CD4-positive, alpha-beta memory T cell (primary cell): ENCODE measurements around the gene CDC14A. TPM values are rescaled to one million over a fixed set of nuclear protein-coding genes. Genes with fewer than 3 reads are reported as not detected.
A peak's percentile ranks its signal among the peaks of the same experiment; 100 is the strongest.

Source experiments
- CTCF ChIA-PET: fragments of 350-600 bp; sonication (Branson Sonifier 250); formaldehyde crosslinking; loops from one replicate; lab custom pipeline; 2021; ENCODE audit warnings: inconsistent platforms; ENCODE audit not compliant: partially characterized antibody; lab: Charles Lee
- POLR2A ChIA-PET: fragments of 350-600 bp; sonication (Branson Sonifier 250); formaldehyde crosslinking; loops from one replicate; lab custom pipeline; 2021; ENCODE audit not compliant: partially characterized antibody; lab: Charles Lee
- DNase-seq, 5 donors: peaks; one replicate each; pipeline versions ENCODE4 v3.0.0 to v3.0.0-alpha.2; 2020 to 2022; ENCODE audit warnings: mixed read lengths in 1 of 5
- H3K27ac ChIP-seq: one replicate; pipeline ENCODE4 v1.7.0; 2013; ENCODE audit warnings: low read depth, low read length
- H3K27me3 ChIP-seq: 2 replicates; pipeline ENCODE4 v1.7.0; 2013; ENCODE audit warnings: mild to moderate bottlenecking, low read length, moderate library complexity; ENCODE audit not compliant: insufficient read depth
- H3K36me3 ChIP-seq: 2 replicates; pipeline ENCODE4 v1.7.0; 2013; ENCODE audit warnings: mild to moderate bottlenecking, low read length, moderate library complexity; ENCODE audit not compliant: insufficient read depth
- H3K4me1 ChIP-seq: 2 replicates; pipeline ENCODE4 v1.7.0; 2013; ENCODE audit warnings: mild to moderate bottlenecking, low read length, moderate library complexity; ENCODE audit not compliant: insufficient read depth
- H3K4me3 ChIP-seq, 2 donors: one replicate each; pipeline ENCODE4 v1.7.0; 2013; ENCODE audit warnings: low read length in 2 of 2, mild to moderate bottlenecking in 1 of 2
- H3K9me3 ChIP-seq, 2 donors: one replicate each; pipeline ENCODE4 v1.7.0; 2013; ENCODE audit warnings: low read length in 2 of 2, control low read depth in 1 of 2; ENCODE audit not compliant: control insufficient read depth in 1 of 2
- H3K27ac Mint-ChIP-seq, 7 donors: one replicate each; pipeline ENCODE4 v1.8.0; 2020 to 2021; ENCODE audit warnings: mixed read lengths in 7 of 7, mild to moderate bottlenecking in 6 of 7, inconsistent platforms in 3 of 7, moderate library complexity in 3 of 7
- H3K27me3 Mint-ChIP-seq, 2 donors: one replicate each; pipeline ENCODE4 v1.8.0; 2020 to 2021; ENCODE audit warnings: mixed read lengths in 2 of 2
- H3K36me3 Mint-ChIP-seq, 2 donors: one replicate each; pipeline ENCODE4 v1.8.0; 2020 to 2021; ENCODE audit warnings: mixed read lengths in 2 of 2, inconsistent platforms in 1 of 2, mild to moderate bottlenecking in 1 of 2
- H3K4me1 Mint-ChIP-seq, 4 donors: one replicate each; pipeline ENCODE4 v1.8.0; 2020 to 2021; ENCODE audit warnings: mixed read lengths in 4 of 4, mild to moderate bottlenecking in 1 of 4
- H3K4me3 Mint-ChIP-seq, 8 donors: one replicate each; pipeline ENCODE4 v1.8.0; 2020 to 2021; ENCODE audit warnings: mixed read lengths in 8 of 8, mild to moderate bottlenecking in 7 of 8, moderate library complexity in 6 of 8, inconsistent platforms in 3 of 8
- H3K9me3 Mint-ChIP-seq, 8 donors: one replicate each; pipeline ENCODE4 v1.8.0; 2020 to 2021; ENCODE audit warnings: mixed read lengths in 8 of 8, mild to moderate bottlenecking in 5 of 8, inconsistent platforms in 3 of 8, moderate library complexity in 1 of 8
- intact Hi-C: fragments of 100-400 bp; cut with micrococcal nuclease; formaldehyde crosslinking; loops from one replicate; pipeline ENCODE4 v1.15.1; 2023
- polyA plus RNA-seq, 2 donors: library from polyadenylated mRNA; unstranded; fragments of 300-500 nt; fragmentation: Illumina TruSeq; gene quantifications; one replicate each; pipeline ENCODE4 v1.2.3, GENCODE V29; 2021
- total RNA-seq, 2 experiments: library from RNA; stranded (reverse); gene quantifications; one replicate each; pipeline ENCODE4 v1.2.3, GENCODE V29; 2021

Gene CDC14A
- total and polyA plus RNA-seq, 4 experiments from 2014 or later, result 37.7 to 119 (median 90.0) TPM

DNA sequence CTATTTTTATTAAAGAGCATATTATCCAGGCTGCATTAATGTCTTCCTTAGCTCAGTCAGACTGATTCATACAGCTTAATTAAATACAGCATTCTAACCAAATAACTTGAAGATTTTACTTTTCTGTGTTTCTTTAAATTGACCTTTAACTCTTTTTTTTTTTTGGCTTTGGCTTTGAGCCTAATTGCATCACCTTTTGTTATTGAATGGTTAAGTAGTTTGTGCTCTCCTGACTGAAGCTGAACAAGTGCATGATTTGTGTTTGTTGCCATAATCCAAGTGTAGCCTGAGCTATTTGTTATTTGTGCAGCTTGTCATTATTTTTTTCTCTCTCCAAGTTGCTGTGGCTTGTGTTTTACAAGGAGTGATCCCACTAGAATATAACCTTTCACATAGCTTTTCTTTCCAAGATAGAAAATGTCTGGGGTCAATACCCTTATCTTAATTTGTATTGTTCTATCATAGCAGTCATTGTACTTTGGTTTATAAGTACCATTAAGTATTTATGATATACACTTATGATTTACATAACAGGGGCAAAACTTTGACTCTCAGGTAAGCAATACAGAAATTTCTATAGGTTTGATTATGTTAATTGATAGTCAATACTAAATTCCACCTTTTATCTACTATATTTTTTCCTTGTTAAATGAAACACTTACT, 31.6 kb downstream of the CDC14A start:
- intact Hi-C loops, result no loop called here
- Mint-ChIP-seq H3K36me3 (peaks cover 45 to 74% of the 10 kb centered on the region in 2 donors), H3K4me3 (peak overlapping the region in 4 of 8 donors; percentile 1 to 48 (median 39)), H3K4me1 (peaks cover 66 to 98% (median 82%) of the 10 kb centered on the region in 4 donors), H3K9me3 (no peaks in the 10 kb centered on the region), H3K27me3 (no peaks in the 10 kb centered on the region), H3K27ac (peak overlapping the region in 6 of 7 donors; percentile 50 to 93 (median 65))
- Histone ChIP-seq H3K36me3 (peaks cover 22% of the 10 kb centered on the region), H3K27me3 (no peaks in the 10 kb centered on the region), H3K4me1 (peaks cover 99% of the 10 kb centered on the region), H3K27ac (no peak overlapping the region), H3K4me3 (no peak overlapping the region), H3K9me3 (no peaks in the 10 kb centered on the region)
- ChIA-PET CTCF (interaction anchor here (0.6 to 2.0 kb wide), 9 partner anchors 13 to 75 kb away, joined by 3 to 8 read pairs (median 4); no protein-coding TSS in a partner anchor), POLR2A (interaction anchor here (0.6 to 17.3 kb wide), 7 partner anchors 12 to 75 kb away, joined by 3 to 283 read pairs (median 4); partner anchors contain the start of gene CDC14A)
- DNase-seq, result no peak

GRCh38 chr1:100387209-100387608, 34.9 kb downstream of the CDC14A start:
- Mint-ChIP-seq H3K36me3 (peaks cover 32 to 71% of the 10 kb centered on the region in 2 donors), H3K9me3 (no peaks in the 10 kb centered on the region), H3K27ac (peak overlapping the region; percentile 89 to 95 (median 93)), H3K4me1 (peaks cover 69 to 98% (median 87%) of the 10 kb centered on the region in 4 donors), H3K4me3 (peak overlapping the region; percentile 67 to 80 (median 73)), H3K27me3 (no peaks in the 10 kb centered on the region)
- Histone ChIP-seq H3K27ac (peak overlapping the region; percentile 65), H3K4me1 (peaks cover 98% of the 10 kb centered on the region), H3K9me3 (no peaks in the 10 kb centered on the region), H3K36me3 (peaks cover 27% of the 10 kb centered on the region), H3K27me3 (no peaks in the 10 kb centered on the region), H3K4me3 (no peak overlapping the region)
- DNase-seq, result no peak
- ChIA-PET CTCF (interaction anchor here (0.7 to 2.9 kb wide), 10 partner anchors 10 to 76 kb away, joined by 3 to 10 read pairs (median 4); no protein-coding TSS in a partner anchor), POLR2A (interaction anchor here (1.1 to 17.3 kb wide), 13 partner anchors 9 to 72 kb away, joined by 3 to 283 read pairs (median 7); partner anchors contain the start of gene CDC14A)
- intact Hi-C loops, result loop anchor here (1.0 kb wide), 2 partner anchors 8 to 13 kb away; no protein-coding TSS in a partner anchor

DNA sequence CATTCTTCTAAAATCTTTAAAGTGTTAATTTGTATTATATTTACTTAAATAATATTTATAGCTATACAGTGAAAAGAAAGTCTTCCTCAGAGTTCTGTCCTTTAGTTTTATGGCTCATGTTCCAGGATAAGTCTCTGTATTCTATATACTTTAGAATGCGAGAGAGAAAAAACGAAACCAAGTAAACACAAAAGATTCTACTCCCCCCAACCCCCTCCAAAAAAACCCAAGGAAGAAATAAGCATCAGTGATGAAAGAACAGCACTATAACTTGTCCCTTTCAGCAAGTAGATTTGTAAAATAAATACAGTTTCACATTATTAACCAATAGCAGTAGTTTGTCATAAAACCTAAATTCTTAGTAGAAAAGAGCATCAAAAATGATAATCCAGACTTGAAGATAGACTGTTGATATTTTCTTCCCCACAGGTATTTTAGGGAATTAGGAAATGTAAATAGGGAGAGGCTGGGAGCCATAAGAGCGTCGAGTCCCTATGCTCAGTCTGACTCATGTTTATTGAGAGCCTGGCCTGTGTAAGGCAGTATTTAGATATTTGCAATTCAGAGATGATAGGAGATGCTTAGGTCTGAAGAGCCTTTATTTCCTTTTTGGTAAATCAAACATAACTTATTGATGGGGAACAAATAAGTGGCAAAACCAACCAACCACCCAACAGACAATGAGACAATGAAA, 35.5 kb downstream of the CDC14A start:
- Histone ChIP-seq H3K4me1 (peaks cover 98% of the 10 kb centered on the region), H3K9me3 (no peaks in the 10 kb centered on the region), H3K27me3 (no peaks in the 10 kb centered on the region), H3K27ac (peak overlapping the region; percentile 53), H3K36me3 (peaks cover 24% of the 10 kb centered on the region), H3K4me3 (peak overlapping the region in 1 of 2 donors; percentile 6)
- H3K27ac Mint-ChIP-seq, result peak overlapping the region; percentile 85 to 97 (median 93)
- CTCF ChIA-PET, result interaction anchor here (0.7 to 2.9 kb wide), 8 partner anchors 9 to 99 kb away, joined by 3 to 10 read pairs (median 4); no protein-coding TSS in a partner anchor
- peaks cover 37 to 72% of the 10 kb centered on the region in 2 donors for H3K36me3 Mint-ChIP-seq
- no peaks in the 10 kb centered on the region for H3K9me3 Mint-ChIP-seq
- H3K27me3 Mint-ChIP-seq, result no peaks in the 10 kb centered on the region
- H3K4me1 Mint-ChIP-seq, result peaks cover 71 to 99% (median 87%) of the 10 kb centered on the region in 4 donors
- DNase-seq, result no peak
- H3K4me3 Mint-ChIP-seq, result peak overlapping the region; percentile 47 to 86 (median 78)
- intact Hi-C loops, result loop anchor here (1.0 kb wide), 2 partner anchors 9 to 12 kb away; no protein-coding TSS in a partner anchor
- POLR2A ChIA-PET, result interaction anchor here (1.1 to 17.3 kb wide), 13 partner anchors 8 to 71 kb away, joined by 3 to 283 read pairs (median 7); partner anchors contain the start of gene CDC14A

DNA sequence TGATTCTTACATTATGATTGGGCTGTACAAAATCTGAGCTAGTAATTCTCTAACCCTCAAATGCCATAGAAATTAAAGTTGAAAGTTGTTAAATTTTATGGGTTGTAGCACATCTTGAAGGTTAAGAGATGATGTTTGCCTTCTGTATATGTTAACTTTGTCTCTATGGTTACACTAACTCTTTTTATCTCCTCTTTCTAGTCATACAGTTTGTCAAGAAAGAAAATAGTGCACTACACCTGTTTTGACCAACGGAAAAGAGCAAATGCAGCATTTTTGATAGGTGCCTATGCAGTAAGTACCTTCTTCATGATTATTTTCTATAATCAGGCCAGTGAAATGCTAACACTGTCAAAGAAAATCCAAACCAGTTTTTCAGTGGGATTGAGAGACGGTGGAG, 38.2 kb downstream of the CDC14A start:
- ChIA-PET POLR2A (interaction anchor here (1.0 to 17.3 kb wide), 8 partner anchors 10 to 65 kb away, joined by 4 to 283 read pairs (median 15); partner anchors contain the start of gene CDC14A), CTCF (interaction anchor here (0.8 to 5.1 kb wide), 6 partner anchors 12 to 113 kb away, joined by 3 to 30 read pairs (median 6); no protein-coding TSS in a partner anchor)
- Mint-ChIP-seq H3K27ac (peak overlapping the region; percentile 83 to 97 (median 90)), H3K4me1 (peaks cover 72 to 98% (median 88%) of the 10 kb centered on the region in 4 donors), H3K4me3 (peak overlapping the region in 7 of 8 donors; percentile 27 to 83 (median 72)), H3K9me3 (peaks cover 0 to 2% (median 0%) of the 10 kb centered on the region in 8 donors), H3K36me3 (peaks cover 36 to 70% of the 10 kb centered on the region in 2 donors), H3K27me3 (no peaks in the 10 kb centered on the region)
- H3K4me3 ChIP-seq, result no peak overlapping the region
- no peaks in the 10 kb centered on the region for H3K27me3 ChIP-seq
- DNase-seq, result peak in 3 of 5 donors; percentile 44 to 57 (median 49)
- H3K4me1 ChIP-seq, result peaks cover 98% of the 10 kb centered on the region
- H3K27ac ChIP-seq, result peak overlapping the region; percentile 22
- intact Hi-C loops, result loop anchor here (2.0 kb wide), 1 partner anchor 38 kb away; the partner anchor contains the start of gene CDC14A
- H3K36me3 ChIP-seq, result peaks cover 5% of the 10 kb centered on the region
- H3K9me3 ChIP-seq, result no peaks in the 10 kb centered on the region

DNA sequence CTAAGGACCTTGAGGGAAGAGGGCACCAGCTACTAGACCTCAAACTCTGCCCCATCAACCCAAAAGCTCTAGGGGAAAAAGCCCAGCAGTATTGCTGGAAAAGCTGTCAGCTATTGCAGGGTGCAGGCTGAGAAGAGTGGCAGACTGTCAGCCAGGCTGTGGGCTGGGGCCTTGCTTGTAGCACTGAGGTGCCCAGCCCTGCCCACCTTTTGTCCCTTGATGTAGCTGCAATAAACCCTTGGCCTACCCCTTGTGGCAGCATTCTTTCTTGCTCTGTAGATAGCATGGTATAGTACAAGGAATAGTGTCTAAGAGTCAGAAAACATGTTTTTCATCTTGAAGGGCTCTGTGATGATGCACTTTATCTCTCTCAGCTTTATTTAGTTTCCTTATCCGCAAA, 39.4 kb downstream of the CDC14A start:
- Histone ChIP-seq H3K4me3 (no peak overlapping the region), H3K4me1 (peaks cover 98% of the 10 kb centered on the region), H3K36me3 (peaks cover 5% of the 10 kb centered on the region), H3K9me3 (no peaks in the 10 kb centered on the region), H3K27me3 (no peaks in the 10 kb centered on the region), H3K27ac (peak overlapping the region; percentile 22)
- Mint-ChIP-seq H3K27ac (peak overlapping the region; percentile 71 to 97 (median 90)), H3K4me3 (peak overlapping the region in 6 of 8 donors; percentile 21 to 83 (median 46)), H3K27me3 (no peaks in the 10 kb centered on the region), H3K36me3 (peaks cover 40 to 75% of the 10 kb centered on the region in 2 donors), H3K9me3 (peaks cover 0 to 2% (median 0%) of the 10 kb centered on the region in 8 donors), H3K4me1 (peaks cover 72 to 98% (median 89%) of the 10 kb centered on the region in 4 donors)
- DNase-seq, result peak; percentile 28 to 53 (median 49)
- CTCF ChIA-PET, result interaction anchor here (1.0 to 5.1 kb wide), 16 partner anchors 8 to 126 kb away, joined by 3 to 30 read pairs (median 5); partner anchors contain the start of genes CDC14A and RTCA
- POLR2A ChIA-PET, result interaction anchor here (0.9 to 17.3 kb wide), 14 partner anchors 9 to 64 kb away, joined by 3 to 283 read pairs (median 10); partner anchors contain the start of gene CDC14A
- intact Hi-C loops, result loop anchor here (2.0 kb wide), 1 partner anchor 39 kb away; the partner anchor contains the start of gene CDC14A

- H3K4me1 ChIP-seq, result peaks cover 99% of the 10 kb centered on the region
- no peak overlapping the region for H3K4me3 ChIP-seq
- no peak for DNase-seq
- H3K4me3 Mint-ChIP-seq, result peak overlapping the region in 7 of 8 donors; percentile 1 to 83 (median 63)
- no peaks in the 10 kb centered on the region for H3K9me3 ChIP-seq
- intact Hi-C loops, result no loop called here
- POLR2A ChIA-PET, result interaction anchor here (0.6 to 17.3 kb wide), 7 partner anchors 11 to 846 kb away, joined by 3 to 283 read pairs (median 14); partner anchors contain the start of gene CDC14A
- H3K9me3 Mint-ChIP-seq, result peaks cover 0 to 2% (median 0%) of the 10 kb centered on the region in 8 donors
- CTCF ChIA-PET, result interaction anchor here (1.1 to 5.1 kb wide), 5 partner anchors 11 to 66 kb away, joined by 4 to 41 read pairs (median 14); partner anchors contain the start of gene CDC14A
- H3K27me3 ChIP-seq, result no peaks in the 10 kb centered on the region
- H3K27me3 Mint-ChIP-seq, result no peaks in the 10 kb centered on the region
- H3K27ac Mint-ChIP-seq, result peak overlapping the region; percentile 68 to 97 (median 90)
- peaks cover 75 to 98% (median 90%) of the 10 kb centered on the region in 4 donors for H3K4me1 Mint-ChIP-seq
- H3K27ac ChIP-seq, result peak overlapping the region; percentile 22
- peaks cover 5% of the 10 kb centered on the region for H3K36me3 ChIP-seq
- peaks cover 40 to 83% of the 10 kb centered on the region in 2 donors for H3K36me3 Mint-ChIP-seq
These were observed 40.5 kb downstream of the CDC14A start for GRCh38 chr1:100392756-100393155.
